Neural progenitor cell (in vitro differentiated cells): Measurements from ENCODE around the gene TCERG1L.

ENCODE experiments used
- CTCF ChIP-seq: fragments of 200-600 bp; sonication (generic); IDR thresholded peaks from 2 replicates; pipeline ENCODE4 v1.5.1; 2017; ENCODE audit warnings: antibody characterized with exemption, mild to moderate bottlenecking
- EZH2 ChIP-seq: fragments of 200-600 bp; sonication (generic); IDR thresholded peaks from 2 replicates; pipeline ENCODE4 v1.6.1; 2017; ENCODE audit warnings: antibody characterized with exemption, mild to moderate bottlenecking, moderate library complexity

GRCh38 chr10:131222986-131223385, 88.5 kb downstream of the TCERG1L start:
- TF ChIP-seq CTCF (no peak), EZH2 (no peak)
